NCI-H345 treated with DMSO at 0.1 percent for 48 hours (cell line): ENCODE measurements around the gene TYW1.
A peak's percentile ranks its signal among the peaks of the same experiment; 100 is the strongest.
"Not testable (repeated sequence)": the region's sequence is repeated elsewhere in the genome, so short reads cannot be mapped to it uniquely, and the experiment has no call there.

ENCODE experiments used
- DNase-seq: peaks from one replicate; lab custom pipeline; 2025; ENCODE audit not compliant: unreplicated experiment; lab: John Stamatoyannopoulos, UW

The TYW1 gene

DNA sequence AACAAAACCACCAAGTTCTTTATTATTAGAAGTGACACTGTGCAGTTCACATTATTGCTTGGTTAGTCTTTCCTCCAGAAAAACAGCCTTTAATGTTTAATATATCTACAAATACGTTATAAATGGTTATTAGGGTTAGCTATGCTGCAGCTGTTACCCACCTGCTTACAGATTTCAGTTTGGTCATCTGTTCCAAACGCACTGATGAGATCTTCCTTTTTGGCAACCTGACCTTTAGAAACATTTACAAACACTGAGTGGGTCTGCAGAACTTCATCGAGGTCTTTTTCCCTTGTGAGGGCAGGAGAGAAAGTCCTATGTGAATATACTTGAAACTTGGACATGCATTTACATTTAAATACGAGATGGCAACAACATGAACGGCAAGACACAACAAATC lies 2.6 kb upstream of the TYW1 start:
- DNase-seq = not testable (repeated sequence)

- not testable (repeated sequence) for DNase-seq
Observed at GRCh38 chr7:66994691-66995049, 2.0 kb upstream of the TYW1 start.

DNA sequence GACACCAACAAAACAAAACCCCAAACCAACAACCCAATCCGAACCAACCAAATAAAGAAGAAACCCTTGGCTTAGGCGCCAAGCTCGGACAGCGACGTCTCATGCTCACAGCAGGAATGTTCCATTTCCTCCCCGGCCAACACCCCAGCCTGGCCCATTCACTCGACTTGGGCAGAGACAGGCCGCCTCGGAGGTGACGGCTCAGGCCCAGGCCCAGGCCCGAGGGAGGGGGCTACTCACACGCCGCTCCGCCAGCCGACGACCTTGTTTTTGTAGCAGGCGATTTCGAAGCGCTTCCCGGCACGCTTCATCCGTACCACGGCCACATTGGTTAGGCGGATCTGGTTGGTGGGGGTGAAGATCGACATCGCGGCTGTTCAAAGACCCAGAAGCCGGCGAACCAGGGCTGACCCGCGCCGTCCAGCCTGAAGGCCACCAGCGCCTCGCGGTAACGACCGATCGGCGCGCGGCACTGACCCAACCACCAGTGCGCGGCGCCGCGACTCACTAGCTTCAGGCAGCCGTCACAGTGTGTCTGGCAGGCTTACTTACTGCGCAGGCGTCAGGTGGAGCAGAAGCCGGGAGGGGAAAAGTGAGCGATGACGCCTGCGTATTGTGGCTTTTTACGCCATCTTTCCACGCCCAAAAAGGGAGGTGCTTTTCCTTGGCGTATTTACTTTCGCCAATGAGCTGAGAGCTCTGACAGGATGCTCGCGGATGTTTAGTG lies 1.4 kb upstream of the TYW1 start, which contains the start of gene SBDS:
Gene SBDS (minus strand): TSS at position 537 of the 727 bp plus-strand sequence. CDS start 169 bp downstream, at position 368.
- peak; percentile 90 for DNase-seq

GRCh38 chr7:67000601-67001258 lies 4.1 kb downstream of the TYW1 start:
- not testable (repeated sequence) for DNase-seq

- DNase-seq = not testable (repeated sequence)
Observed at GRCh38 chr7:67004145-67004544, 7.5 kb downstream of the TYW1 start.

DNA sequence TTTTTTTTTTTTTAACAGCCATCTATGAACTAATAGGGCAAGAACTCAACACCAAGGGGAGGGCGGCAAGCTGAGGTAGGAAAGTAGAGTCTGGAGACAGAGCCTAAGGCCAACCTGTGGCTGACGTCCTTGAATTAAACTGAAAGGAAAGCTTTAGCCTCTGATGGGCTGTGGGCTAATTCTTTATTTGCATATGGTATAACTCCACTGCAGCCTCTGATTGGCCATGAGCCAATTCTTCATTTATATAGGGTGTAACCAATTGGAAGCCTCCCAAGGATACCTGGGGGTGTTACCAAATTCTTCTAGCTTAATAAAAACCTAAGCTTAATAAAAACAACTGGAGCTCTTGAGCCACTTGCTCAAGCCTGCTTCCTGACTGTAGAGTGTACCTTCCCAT lies 10.3 kb downstream of the TYW1 start:
- DNase-seq = no peak

DNA sequence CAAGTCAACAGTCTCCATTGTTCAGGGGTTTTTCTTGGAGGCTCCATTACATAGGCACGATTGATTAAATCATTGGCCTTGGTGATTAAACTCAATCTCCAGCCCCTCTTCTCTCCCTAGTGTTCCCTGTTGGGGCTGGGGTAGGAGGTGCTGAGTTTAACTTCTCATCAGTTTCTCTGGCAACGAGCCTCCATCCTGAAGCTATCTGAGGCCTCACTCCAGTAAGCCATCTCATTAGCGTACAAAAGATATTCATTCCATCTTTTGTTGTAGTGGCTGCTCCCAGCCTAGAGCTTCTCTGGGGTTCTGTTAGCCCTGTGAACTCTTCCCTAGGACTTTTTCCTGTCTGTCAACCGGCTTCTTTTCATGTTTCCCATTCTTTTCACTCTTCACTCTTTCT lies 11.6 kb downstream of the TYW1 start:
- DNase-seq = no peak

- not testable (repeated sequence) for DNase-seq
Observed at GRCh38 chr7:67009677-67010076, 13.0 kb downstream of the TYW1 start.

- not testable (repeated sequence) for DNase-seq
Observed at GRCh38 chr7:67014076-67014622, 17.5 kb downstream of the TYW1 start.

DNA sequence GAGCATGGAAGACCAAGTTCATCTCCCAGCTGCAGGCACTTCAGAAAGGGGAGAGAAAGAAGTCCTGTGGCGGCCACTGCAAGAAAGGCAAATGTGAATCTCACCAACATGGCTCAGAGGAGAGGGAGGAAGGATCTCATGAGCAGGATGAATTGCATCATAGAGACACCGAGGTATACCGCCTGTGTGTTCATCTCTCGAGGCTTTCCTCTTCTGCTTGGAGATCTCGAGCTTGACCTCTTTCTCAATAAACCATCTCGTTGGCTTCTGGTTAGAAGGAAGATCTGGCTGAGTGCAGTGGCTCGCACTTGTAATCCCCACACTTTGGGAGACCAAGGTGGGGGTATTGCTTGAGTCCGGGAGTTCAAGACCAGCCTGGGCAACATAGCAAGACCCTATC lies 21.3 kb downstream of the TYW1 start:
- DNase-seq = not testable (repeated sequence)

DNA sequence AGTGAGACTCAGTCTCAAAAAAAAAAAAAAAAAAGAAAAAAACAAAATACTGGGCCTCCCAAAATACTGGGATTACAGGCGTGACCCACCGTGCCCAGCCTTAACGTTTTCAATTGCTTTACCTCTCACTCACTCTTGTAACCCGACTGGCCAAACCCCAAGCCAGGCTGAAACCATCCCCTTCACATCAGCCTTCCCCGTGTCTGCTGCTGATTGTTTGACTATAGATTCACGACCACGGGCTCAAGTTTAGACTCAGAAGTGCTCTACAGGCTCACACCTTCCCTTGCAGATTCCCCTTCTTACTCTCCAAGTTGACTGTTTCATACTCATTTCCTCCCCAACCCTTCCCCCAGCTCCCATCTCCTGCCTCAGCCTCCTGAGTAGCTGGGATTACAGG lies 22.3 kb downstream of the TYW1 start:
- no peak for DNase-seq

- no peak for DNase-seq
Observed at GRCh38 chr7:67019562-67020390, 23.1 kb downstream of the TYW1 start.

- no peak for DNase-seq
Observed at GRCh38 chr7:67021260-67021659, 24.6 kb downstream of the TYW1 start.

DNA sequence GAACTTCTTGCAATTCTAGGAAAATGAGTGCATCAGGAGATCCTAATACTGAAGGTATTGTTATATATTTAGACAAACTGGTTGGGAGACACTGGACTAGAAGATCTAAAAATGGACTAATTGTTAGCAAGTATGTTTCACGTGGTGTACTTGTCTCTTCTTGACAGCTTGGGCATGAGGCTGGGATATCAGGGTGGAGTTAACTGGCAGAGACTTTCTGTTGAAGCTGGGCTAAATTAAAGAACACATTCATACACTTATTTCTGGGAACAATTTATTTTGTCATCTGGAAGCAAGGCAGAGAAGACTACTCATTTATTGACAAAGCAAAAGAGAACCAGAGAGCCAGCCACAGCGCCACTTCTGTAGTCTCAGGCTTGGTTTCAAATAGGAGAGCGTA lies 25.9 kb downstream of the TYW1 start:
- DNase-seq = no peak

- not testable (repeated sequence) for DNase-seq
Observed at GRCh38 chr7:67025459-67025858, 28.8 kb downstream of the TYW1 start.

- not testable (repeated sequence) for DNase-seq
Observed at GRCh38 chr7:67031685-67032084, 35.1 kb downstream of the TYW1 start.

GRCh38 chr7:67033251-67033650 lies 36.6 kb downstream of the TYW1 start:
- DNase-seq = no peak

GRCh38 chr7:67036432-67037395 lies 40.1 kb downstream of the TYW1 start:
- DNase-seq = not testable (repeated sequence)

DNA sequence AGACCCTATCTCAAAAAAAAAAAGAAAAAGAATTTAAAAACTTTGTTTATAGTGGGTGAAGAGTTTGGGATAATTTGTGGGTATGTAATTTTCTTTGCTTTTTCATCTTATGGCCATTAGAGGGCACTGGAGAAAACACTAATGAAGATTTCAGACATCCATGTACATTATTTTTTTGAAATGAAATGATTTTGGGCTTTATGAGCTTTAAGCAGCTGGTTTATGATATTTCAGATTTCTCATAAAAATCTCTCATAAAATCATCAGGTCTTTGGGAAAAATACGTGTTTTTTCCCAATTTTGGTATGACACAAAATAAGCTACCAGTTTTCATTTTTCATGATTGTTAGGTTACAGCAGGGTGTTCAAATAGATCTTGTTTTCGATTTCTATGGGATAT lies 44.2 kb downstream of the TYW1 start:
- DNase-seq = not testable (repeated sequence)
